GM18909 (cell line): ENCODE data around the gene PNMA8B.
"Not testable (repeated sequence)": the region's sequence is repeated elsewhere in the genome, so short reads cannot be mapped to it uniquely, and the experiment has no call there.

Source experiments
- ATAC-seq: cut with Tn5 transposase; IDR thresholded peaks from one replicate; pipeline ENCODE4 v1.9.1; 2021; ENCODE audit warnings: mild to moderate bottlenecking; ENCODE audit not compliant: unreplicated experiment, poor library complexity

Gene PNMA8B

DNA sequence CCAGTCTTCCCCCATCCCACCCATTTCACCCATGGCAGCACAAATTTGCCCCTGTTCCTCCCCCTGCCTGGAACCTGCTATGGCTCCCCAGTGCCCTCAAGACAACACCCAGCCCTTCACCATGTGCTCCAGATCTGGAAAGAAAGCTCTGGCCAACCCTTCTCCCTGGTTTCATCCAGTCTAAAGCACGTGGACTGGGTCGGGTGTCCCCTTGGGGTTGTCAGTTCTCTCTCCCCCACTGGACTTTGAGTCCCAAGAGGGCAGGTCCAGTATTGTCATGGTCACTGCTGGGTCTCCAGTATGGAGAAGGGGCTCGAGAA is 19.6 kb upstream of the PNMA8B start:
- no peak for ATAC-seq

DNA sequence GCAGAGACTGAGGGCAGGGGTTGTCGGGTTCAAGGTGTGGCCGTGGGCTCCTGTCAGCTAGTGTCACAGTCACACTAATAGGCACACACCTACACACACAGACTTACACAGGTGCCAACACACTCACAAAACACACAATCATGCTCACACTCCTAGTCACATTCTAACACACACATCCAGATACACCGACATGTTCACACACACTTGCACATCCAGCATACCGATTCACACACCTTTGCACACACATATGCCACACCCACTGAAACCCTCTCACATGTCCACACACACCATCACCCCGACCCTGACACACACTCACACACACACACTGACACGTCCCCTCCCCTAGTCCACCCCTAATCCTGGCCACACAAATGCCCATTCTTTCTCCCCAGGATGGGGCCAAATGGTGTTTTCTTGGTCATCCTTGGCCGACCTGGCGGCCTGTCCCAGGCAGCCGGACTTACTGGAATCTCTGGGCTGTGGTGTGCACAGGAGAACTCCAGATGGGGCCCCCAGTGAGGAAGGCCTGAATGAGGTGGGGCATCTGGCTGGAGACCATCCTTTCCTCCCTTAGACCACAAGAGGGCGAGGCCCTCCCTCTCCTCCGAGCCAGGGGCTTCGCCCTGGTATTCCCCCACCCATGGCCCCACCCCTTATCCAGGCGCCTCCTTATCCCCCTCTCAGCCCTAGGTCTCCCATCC is 19.1 kb upstream of the PNMA8B start:
- no peak for ATAC-seq

DNA sequence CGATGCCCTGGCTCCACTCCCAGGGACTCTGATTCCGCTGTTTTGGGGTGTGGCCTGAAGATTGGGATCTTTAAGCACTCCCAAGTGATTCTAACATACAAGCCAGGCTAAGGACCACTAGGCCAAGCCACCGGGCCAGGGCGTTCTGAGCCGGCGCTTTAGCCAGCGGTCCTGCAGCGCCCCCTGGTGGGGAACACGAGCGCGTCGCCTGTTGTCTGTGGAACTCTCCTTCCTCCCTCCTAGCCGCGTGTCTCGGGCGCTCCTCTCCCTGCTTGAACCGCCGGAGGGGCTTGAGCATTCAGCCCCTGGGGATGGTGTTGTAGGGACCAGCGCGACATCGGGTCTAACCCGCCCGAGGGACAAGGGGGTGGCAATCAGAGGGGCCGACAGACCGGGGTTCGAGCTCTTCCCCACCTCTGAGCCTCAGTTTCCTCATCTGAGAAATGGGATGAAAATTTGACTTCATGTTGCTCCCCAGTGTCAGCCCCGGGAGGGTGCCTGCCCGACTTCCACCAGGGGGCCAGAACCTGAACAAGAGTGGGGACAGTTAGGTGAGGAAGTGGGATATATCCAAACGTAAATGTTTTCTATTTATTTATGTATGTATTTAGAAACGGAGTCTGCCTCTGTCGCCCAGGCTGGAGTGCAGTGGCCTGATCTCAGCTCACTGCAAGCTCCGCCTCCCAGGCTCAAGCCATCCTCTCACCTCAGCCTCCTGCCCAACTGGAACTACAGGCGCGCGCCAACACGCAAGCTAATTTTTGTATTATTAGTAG is 18.0 kb upstream of the PNMA8B start:
- no peak for ATAC-seq

- ATAC-seq = no peak
Observed at GRCh38 chr19:46511237-46511636, 15.6 kb upstream of the PNMA8B start.

- ATAC-seq = no peak
Observed at GRCh38 chr19:46508206-46508605, 12.5 kb upstream of the PNMA8B start.

DNA sequence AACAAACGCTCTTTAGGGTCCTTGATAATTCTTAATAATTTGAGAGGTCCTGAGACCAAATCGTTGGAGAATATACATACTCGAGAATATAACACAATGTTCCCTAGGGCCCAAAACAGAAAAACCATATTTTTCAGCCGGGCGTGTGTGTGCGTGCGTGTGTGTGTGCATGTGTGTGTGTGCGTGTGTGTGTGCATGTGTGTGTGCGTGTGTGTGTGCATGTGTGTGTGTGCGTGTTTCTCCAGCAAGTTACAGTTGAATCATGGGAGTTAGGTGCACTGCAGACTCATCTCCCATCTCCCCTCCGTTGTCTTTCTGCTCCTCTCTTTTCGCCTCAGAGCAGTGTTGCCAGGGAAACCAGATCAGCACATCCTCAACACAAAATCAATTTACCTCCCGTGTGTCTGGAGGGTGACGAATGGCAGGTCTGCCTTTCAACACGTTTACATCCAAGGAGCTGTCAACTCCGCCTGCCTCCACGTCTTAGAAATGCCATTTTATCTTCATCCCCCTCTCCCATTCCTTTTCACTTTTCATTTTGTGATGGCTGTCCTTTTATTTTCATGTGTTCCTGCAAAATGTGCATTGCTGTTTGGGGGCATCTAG is 8.3 kb upstream of the PNMA8B start:
- no peak for ATAC-seq

GRCh38 chr19:46502891-46503290 is 7.2 kb upstream of the PNMA8B start:
- ATAC-seq = no peak

DNA sequence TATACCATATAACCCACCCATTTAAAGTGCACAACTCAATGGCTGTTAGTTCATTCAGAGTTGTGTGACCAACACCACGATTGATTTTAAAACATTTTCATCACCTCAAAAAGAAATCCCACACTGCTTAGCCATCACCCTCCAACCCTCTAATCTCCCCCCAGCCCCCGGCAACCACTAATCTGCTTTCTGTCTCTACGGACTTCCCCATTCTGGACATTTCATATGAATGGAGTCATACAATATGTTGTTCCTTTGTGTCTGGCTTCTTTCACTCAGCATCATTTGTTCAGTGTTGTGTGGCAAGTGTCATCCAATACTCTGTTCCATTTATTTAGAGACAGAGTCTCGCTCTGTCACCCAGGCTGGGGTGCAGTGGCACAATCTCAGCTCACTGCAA is 4.0 kb upstream of the PNMA8B start:
- ATAC-seq = no peak

DNA sequence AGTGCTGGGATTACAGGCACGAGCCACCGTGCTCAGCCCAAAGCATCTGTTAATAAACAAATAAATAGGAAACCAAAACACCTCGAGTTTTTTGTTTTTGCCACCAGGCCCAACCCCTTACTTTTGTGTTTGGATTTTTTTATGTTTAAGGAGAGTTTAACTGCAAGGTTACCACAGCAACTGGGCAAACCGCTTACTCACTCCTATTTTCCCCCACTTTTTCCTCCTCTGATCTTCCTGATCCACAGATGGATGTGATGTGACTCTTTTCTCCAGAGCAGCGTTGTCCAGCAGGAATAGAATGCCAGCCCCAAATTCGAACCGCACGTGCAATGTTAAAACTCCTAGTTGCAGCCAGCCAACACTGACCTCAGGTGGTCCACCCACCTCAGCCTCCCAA is 2.1 kb upstream of the PNMA8B start:
- ATAC-seq = no peak

DNA sequence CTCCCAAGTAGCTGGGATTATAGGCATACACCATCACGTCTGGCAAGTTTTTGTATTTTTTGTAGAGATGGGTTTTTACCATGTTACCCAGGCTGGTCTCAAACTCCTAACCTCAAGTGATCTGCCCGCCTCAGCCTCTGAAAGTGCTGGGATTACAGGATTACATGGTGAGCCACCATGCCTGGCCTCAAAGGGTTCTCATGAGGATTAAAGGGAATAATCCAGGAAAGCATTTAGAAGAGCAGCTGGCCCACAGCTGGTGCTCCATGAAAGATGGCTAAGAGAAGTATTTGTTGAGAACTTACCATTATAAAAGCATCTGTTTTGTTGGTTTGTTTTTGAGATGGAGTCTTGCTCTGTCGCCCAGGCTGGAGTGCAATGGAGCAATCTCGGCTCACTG is 1.2 kb upstream of the PNMA8B start:
- not testable (repeated sequence) for ATAC-seq

- ATAC-seq = no peak
Observed at GRCh38 chr19:46496304-46496703, 637 bp upstream of the PNMA8B start.

GRCh38 chr19:46494941-46495785 is 504 bp downstream of the PNMA8B start:
- no peak for ATAC-seq

DNA sequence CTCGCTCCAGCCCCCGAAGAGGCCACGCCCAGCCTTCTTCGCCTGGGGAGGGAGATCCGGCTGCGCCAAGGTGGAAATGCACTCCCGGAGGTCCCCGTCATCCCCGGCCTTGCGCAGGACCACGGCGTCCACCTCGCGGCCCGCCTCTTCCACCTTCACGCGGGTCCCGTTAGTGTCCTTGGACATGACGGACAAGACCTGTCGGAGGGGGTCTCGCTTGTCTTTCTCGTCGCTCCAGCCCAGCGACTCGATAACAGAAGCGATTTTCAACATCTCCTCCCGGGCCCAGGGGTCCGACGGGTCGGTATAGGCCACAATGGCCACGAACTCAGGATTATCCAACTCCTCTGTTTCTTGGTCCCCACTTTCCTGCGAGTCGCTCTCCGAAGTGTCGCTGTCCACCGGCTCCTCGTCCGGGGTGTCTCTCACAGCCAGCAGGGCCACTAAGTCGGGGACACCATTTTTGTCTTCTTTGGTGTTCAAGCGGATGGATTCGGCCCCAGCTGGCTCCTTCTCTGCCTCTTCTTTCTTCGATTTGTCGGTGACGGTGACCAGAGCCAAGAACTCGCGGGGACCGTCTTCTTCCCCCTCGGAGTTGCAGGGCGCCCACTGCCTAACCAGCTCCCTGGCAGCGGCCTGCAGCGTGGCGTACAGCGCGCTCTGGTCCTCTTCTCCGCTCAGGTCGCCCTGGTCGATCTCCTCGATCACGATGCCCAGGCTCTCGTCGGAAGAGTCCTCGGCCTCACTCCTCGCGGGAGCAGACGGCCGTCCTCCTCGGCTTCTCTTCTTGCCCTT is 1.3 kb downstream of the PNMA8B start:
- no peak for ATAC-seq

GRCh38 chr19:46493236-46494145 is 2.2 kb downstream of the PNMA8B start:
- ATAC-seq = no peak

DNA sequence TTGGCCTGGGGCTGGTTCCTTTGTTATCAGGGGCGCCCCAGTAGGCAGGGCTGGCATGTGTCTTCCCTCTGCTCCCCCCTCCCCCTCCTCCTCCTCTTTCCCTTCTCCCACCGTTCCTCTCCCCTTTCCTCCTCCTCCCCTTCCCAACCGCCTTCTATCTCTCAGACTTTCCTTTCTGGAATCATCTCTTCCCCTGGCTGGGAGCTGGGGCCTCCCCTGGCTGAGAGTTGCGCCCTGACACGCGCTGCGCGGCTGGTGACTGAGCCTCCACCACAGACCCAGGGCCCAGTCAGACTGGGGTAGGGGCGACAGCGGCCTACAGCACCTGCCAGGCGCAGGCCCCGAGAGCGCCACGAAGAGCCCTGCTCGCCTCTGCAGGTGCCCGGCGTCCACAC is 2.8 kb downstream of the PNMA8B start:
- ATAC-seq = no peak

- ATAC-seq = no peak
Observed at GRCh38 chr19:46491975-46492682, 3.5 kb downstream of the PNMA8B start.

DNA sequence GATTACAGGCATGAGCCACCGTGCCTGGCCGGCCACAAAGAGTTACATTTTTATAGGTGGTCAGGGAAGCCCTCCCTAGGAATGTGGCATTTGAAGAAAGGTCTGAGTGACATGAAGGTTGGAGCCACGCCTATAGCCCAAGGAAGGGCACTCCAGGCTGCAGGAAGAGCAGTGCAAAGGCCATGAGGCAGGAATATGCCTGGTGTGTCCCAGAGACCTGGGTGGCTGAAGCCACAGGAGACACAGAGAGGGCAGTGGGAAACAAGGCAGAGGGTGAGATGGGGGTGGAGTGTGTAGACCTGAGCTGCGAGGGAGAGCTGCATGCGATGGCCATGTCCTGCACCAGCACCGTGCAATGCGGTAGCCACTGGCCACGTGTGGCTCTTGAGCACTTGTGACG is 4.9 kb downstream of the PNMA8B start:
- no peak for ATAC-seq

- no peak for ATAC-seq
Observed at GRCh38 chr19:46489445-46490272, 6.0 kb downstream of the PNMA8B start.
